ENCODE data around the gene SPRR2D. TPM values are rescaled to one million over a fixed set of nuclear protein-coding genes. Genes with fewer than 3 reads are reported as not detected.

Gene SPRR2D
- total and polyA plus RNA-seq, 7 donors = not detected

DNA sequence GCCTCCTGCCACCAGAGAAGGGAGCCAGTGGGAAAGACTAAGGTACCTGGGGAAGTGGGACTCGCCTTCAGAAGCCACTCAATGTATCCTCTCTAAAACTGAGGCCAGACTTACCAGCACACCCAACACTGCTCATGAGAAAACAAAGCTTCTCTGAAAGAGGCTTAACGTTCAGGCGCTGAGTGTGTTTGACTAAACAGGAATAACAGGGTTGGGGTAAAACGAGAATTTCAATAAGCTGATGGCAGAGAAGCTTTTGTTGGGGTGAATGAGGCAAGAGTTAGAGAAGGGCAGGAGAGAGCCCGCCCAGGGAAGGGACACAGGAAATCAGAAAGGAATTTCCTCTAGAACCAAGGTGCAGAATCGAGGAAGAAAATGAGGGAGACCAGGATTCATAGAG, 41.1 kb downstream of the SPRR2D start:
- no peaks in the 10 kb centered on the region for H3K27me3 ChIP-seq (ENCODE audit: insufficient read depth in 3 of 3, low read length in 2 of 3)
- no peaks in the 10 kb centered on the region for H3K4me1 ChIP-seq
- intact Hi-C loops (cut with DNase I) = no loop called here
- TF ChIP-seq, protein P1, sequence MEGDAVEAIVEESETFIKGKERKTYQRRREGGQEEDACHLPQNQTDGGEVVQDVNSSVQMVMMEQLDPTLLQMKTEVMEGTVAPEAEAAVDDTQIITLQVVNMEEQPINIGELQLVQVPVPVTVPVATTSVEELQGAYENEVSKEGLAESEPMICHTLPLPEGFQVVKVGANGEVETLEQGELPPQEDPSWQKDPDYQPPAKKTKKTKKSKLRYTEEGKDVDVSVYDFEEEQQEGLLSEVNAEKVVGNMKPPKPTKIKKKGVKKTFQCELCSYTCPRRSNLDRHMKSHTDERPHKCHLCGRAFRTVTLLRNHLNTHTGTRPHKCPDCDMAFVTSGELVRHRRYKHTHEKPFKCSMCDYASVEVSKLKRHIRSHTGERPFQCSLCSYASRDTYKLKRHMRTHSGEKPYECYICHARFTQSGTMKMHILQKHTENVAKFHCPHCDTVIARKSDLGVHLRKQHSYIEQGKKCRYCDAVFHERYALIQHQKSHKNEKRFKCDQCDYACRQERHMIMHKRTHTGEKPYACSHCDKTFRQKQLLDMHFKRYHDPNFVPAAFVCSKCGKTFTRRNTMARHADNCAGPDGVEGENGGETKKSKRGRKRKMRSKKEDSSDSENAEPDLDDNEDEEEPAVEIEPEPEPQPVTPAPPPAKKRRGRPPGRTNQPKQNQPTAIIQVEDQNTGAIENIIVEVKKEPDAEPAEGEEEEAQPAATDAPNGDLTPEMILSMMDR (IDR thresholded peaks at IDR 0.05) = no peak
- 70 to 79% (median 73%) methylated on average over 6 of the region's 6 CpGs for WGBS, 3 donors
- no peak for DNase-seq
- H3K36me3 ChIP-seq (ENCODE audit: insufficient read depth in 1 of 2, low read depth in 1 of 2) = no peaks in the 10 kb centered on the region
- no peaks in the 10 kb centered on the region for H3K9me3 ChIP-seq
- no peak overlapping the region for H3K4me3 ChIP-seq
- H3K27ac ChIP-seq = no peak overlapping the region
- no peak for ATAC-seq

DNA sequence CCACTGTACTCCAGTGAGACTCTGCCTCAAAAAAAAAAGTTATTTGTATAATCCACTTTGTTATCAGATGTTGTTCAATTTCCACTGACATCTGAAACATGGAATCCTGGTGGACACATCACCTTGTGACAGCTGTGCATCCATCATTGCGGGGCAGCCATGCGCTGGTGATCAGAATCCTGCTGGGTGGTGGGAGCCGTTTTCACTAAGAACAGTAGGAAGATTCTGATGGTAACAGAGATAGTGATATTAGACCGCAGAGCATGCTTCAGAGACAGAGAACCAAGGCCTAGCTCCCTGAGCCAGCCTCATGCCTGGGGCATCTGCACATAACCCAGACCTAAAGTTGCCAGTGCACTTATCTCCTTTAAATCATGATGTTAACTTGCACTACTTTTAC, 42.4 kb downstream of the SPRR2D start:
- WGBS, 3 donors = 86 to 92% (median 90%) methylated on average over 4 of the region's 4 CpGs
- Histone ChIP-seq H3K4me1 (no peaks in the 10 kb centered on the region), H3K27ac (no peak overlapping the region), H3K27me3 (ENCODE audit: insufficient read depth in 3 of 3, low read length in 2 of 3) (no peaks in the 10 kb centered on the region), H3K36me3 (ENCODE audit: insufficient read depth in 1 of 2, low read depth in 1 of 2) (no peaks in the 10 kb centered on the region), H3K9me3 (no peaks in the 10 kb centered on the region), H3K4me3 (no peak overlapping the region)
- TF ChIP-seq, protein P1 (IDR thresholded peaks at IDR 0.05) = no peak
- DNase-seq (no peak), ATAC-seq (no peak)
- intact Hi-C loops (cut with DNase I) = no loop called here

DNA sequence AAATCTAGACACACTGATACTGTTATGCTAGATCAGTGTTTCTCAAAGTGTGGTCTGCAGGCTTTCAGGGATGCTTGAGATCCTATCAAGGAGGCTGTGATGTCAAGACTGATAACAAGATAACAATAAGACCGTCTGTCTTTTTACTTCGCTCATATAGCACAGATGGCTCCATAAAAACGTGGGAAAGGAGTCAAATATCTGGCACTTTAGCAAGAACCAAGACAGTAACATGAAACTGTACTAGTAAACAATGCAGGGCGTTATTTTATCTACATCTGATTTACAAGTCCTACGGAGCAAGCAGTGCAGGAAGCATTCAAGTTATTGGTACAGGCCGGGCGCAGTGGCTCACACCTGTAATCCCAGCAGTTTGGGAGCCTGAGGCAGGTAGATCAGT, 43.0 kb downstream of the SPRR2D start:
- TF ChIP-seq, protein P1 (IDR thresholded peaks at IDR 0.05) = no peak
- intact Hi-C loops (cut with DNase I) = no loop called here
- ATAC-seq (no peak), DNase-seq (no peak)
- Histone ChIP-seq H3K4me3 (no peak overlapping the region), H3K27ac (no peak overlapping the region), H3K27me3 (ENCODE audit: insufficient read depth in 3 of 3, low read length in 2 of 3) (no peaks in the 10 kb centered on the region), H3K9me3 (no peaks in the 10 kb centered on the region), H3K36me3 (ENCODE audit: insufficient read depth in 1 of 2, low read depth in 1 of 2) (no peaks in the 10 kb centered on the region), H3K4me1 (no peaks in the 10 kb centered on the region)
- 14 to 26% (median 21%) methylated on average over 7 of the region's 7 CpGs for WGBS, 3 donors

DNA sequence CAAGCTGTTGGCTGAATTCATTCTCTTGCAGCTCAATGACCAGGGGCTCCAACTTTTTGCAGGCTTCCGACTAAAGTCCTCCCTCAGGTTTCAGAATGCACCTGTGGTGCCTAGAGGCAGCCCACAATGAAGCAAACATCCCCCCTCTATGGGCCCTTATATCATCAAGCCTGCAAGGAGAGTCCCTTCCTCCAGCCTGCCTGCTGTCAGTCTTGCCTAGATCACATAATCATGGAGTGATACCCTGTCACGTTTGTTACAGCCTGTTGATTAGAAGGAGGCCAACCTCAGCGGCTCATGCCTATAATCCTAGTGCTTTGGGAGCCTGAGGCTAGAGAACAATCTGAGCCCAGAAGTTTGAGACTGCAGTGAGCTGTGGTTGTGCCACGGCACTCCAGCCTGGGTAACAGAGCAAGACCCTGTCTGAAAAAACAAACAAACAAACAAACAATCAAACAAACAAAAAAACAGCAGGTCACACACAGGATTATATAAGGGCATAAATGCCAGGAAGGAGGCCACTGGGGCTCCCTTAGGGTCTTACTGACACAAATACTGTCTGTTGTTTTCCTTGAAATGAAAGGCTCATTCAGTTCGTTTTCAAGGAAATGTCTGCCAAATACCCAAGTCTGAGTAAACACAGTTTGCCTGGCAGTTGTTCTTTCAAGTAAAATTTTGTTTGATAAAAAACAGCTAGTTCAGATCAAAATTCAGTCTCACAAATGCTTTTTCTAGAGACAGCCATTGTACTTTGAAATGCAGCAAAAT, 44.1 kb downstream of the SPRR2D start:
- Histone ChIP-seq H3K4me3 (no peak overlapping the region), H3K36me3 (ENCODE audit: insufficient read depth in 1 of 2, low read depth in 1 of 2) (no peaks in the 10 kb centered on the region), H3K9me3 (no peaks in the 10 kb centered on the region), H3K27me3 (ENCODE audit: insufficient read depth in 3 of 3, low read length in 2 of 3) (no peaks in the 10 kb centered on the region), H3K27ac (no peak overlapping the region), H3K4me1 (no peaks in the 10 kb centered on the region)
- TF ChIP-seq, protein P1 (IDR thresholded peaks at IDR 0.05) = no peak
- WGBS, 3 donors = 9 to 13% (median 12%) methylated on average over 5 of the region's 5 CpGs
- intact Hi-C loops (cut with DNase I) = no loop called here
- DNase-seq (no peak), ATAC-seq (no peak)

DNA sequence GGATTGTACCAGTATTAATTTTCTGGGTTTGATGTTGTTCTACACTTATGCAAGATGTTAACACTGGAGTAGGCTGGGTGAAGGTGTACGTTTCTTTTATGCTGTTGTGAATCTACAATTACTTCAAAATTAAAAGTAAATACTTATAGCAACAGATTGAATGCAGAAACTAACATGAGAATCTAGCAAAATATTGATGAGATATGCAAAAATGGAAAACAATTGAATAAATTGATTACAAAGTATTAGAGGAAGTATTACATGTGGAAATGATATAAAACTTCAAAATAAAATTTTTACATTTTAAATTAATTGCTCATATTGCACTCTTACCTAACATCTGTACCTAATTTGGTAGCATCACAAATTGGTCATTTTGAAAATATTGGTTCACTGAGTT, 45.1 kb downstream of the SPRR2D start:
- Histone ChIP-seq H3K4me3 (no peak overlapping the region), H3K27ac (no peak overlapping the region), H3K4me1 (no peaks in the 10 kb centered on the region), H3K36me3 (ENCODE audit: insufficient read depth in 1 of 2, low read depth in 1 of 2) (no peaks in the 10 kb centered on the region), H3K9me3 (no peaks in the 10 kb centered on the region), H3K27me3 (ENCODE audit: insufficient read depth in 3 of 3, low read length in 2 of 3) (no peaks in the 10 kb centered on the region)
- TF ChIP-seq, protein P1 (IDR thresholded peaks at IDR 0.05) = no peak
- DNase-seq (no peak), ATAC-seq (no peak)
- WGBS, 3 donors = 0 to 44% (median 39%) methylated on average over 1 of the region's 1 CpG
- intact Hi-C loops (cut with DNase I) = no loop called here

All from psoas muscle (tissue), 8 donors.